Measurements from ENCODE around the gene CLBA1.

CLBA1 gene

GRCh38 chr14:104968541-104969401, 16.8 kb upstream of the CLBA1 start:
- no peak for DNase-seq (ENCODE audit: low read depth)

DNA sequence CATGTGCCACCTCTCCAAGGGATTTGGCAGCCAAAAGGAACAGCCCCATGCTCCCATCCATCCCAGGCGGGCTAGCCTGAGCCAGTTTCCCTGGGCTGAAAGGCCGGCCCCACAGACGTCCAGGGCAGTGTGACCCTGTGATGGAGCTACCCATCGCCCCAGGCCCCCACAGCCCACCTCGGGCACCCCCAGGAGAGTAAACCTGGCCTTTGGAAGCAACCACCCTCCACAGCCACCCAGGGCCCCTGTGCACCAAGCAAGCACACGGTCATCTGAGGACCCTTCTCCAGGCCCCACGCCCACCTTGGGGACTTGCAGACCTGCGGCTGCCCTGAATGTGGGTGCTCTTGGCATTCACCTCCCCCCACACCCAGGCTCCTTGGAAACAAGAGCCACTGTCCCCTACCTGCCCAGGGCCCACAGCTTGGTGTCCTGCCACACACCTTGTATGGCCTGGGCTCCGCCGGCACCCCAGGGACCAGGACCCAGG, 15.8 kb upstream of the CLBA1 start:
- DNase-seq (ENCODE audit: low read depth), result no peak

- peak; percentile 53 for DNase-seq (ENCODE audit: low read depth)
Measured at GRCh38 chr14:104970231-104971068, 15.1 kb upstream of the CLBA1 start.

- DNase-seq (ENCODE audit: low read depth), result no peak
Measured at GRCh38 chr14:104971447-104972240, 13.9 kb upstream of the CLBA1 start.

- no peak for DNase-seq (ENCODE audit: low read depth)
Measured at GRCh38 chr14:104972301-104973134, 13.1 kb upstream of the CLBA1 start.

DNA sequence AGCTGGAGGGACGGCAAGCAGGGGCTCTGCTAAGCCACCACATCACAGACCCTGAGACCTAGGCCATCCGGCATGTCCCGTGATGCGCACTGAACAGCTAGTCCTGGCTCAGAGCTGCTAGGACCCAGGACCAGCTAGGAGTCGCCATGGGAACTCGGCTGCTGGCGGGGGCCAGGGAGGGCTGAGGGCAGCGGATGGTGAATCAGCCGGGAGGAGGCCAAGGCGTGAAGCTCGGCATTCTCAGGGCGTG, 12.5 kb upstream of the CLBA1 start:
- no peak for DNase-seq (ENCODE audit: low read depth)

GRCh38 chr14:104973385-104974145, 12.0 kb upstream of the CLBA1 start:
- DNase-seq (ENCODE audit: low read depth), result peak; percentile 92

DNA sequence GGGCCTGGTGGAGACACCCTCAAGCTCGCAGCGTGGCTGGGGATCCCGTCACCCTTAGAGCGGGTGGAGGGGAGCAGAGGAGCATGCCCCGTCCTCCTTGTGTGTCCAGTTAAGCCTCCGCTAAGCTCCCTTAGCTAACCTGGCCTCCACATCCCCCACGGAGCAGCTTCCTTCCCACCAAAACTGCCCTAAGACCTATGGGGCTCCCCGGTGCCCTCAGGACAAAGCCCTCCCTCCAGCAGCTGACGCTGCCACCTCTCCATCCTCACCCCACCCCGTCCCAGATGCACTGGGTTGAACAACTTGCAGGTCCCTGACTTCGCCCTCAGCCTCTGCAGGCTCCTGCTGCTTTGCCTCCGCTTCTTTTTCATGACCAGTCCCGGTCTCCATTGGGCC, 11.4 kb upstream of the CLBA1 start:
- DNase-seq (ENCODE audit: low read depth), result no peak

GRCh38 chr14:104974665-104975390, 10.8 kb upstream of the CLBA1 start:
- no peak for DNase-seq (ENCODE audit: low read depth)

DNA sequence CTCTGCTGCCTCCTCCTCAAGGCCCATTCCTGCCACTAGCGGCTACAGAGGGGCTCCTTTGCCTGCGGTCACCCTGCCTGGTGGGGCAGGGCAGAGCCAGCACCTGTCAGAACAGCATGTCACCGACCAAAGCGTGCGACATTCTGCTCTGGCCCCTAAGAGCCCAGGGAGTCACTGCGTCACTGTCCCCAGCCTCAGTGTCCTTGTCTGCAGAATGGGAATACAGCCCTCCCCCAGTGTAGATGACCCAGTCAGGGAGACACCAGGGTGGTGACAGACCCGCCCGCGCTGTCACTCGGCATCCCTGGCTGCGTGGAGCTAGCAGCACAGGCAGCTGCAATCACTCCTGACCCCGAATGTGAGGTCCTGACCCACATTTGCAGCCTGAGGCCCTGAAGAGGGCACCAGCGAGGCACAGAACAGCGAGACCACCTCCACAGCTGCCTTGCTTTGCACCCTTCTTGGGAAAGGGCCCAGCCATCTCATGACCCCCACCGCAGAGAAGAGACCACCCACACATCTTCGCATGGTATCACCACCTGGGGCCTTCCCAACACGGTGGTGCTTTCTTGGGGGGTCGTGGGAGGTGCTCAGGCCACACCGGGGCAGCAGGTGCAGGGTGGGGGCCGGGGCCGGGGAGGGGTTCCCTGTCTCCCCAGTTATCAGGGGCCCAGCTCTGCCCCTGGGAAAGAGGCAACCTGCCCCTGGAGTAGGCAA, 9.9 kb upstream of the CLBA1 start:
- no peak for DNase-seq (ENCODE audit: low read depth)

GRCh38 chr14:104976198-104977007, 9.2 kb upstream of the CLBA1 start:
- peak; percentile 51 for DNase-seq (ENCODE audit: low read depth)

DNA sequence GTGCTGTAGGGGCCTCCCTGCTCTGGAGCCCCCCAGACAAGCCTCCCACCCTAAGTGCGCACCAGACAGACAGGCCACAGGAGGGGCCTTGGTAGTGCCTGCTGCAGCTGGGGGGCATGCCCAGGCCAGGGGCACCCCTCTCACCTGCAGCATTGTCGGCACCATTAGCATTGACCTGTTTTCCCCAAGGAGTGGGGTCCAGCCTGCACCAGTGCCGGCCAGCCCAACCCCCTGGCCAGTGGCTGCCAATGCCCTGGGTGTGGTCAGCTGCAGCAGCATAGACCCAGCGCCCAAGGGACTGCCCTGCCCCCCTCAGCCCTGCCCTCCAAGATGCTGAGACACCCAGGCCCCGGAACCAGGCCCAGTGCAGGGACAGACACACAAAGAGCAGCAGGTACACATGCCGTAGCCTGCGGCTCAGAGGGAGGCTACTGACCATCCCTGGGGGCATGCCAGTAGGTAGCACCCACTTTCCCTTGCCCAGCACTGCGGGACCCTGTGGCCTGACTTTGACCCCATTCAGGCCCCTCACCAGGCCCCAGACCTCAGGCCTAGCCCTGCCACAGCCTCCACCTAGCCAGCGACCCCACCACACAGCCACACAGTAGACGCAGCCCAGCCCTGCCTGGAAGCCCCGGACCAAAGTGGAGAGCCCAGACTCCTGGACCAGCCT, 8.4 kb upstream of the CLBA1 start:
- DNase-seq (ENCODE audit: low read depth), result no peak

DNA sequence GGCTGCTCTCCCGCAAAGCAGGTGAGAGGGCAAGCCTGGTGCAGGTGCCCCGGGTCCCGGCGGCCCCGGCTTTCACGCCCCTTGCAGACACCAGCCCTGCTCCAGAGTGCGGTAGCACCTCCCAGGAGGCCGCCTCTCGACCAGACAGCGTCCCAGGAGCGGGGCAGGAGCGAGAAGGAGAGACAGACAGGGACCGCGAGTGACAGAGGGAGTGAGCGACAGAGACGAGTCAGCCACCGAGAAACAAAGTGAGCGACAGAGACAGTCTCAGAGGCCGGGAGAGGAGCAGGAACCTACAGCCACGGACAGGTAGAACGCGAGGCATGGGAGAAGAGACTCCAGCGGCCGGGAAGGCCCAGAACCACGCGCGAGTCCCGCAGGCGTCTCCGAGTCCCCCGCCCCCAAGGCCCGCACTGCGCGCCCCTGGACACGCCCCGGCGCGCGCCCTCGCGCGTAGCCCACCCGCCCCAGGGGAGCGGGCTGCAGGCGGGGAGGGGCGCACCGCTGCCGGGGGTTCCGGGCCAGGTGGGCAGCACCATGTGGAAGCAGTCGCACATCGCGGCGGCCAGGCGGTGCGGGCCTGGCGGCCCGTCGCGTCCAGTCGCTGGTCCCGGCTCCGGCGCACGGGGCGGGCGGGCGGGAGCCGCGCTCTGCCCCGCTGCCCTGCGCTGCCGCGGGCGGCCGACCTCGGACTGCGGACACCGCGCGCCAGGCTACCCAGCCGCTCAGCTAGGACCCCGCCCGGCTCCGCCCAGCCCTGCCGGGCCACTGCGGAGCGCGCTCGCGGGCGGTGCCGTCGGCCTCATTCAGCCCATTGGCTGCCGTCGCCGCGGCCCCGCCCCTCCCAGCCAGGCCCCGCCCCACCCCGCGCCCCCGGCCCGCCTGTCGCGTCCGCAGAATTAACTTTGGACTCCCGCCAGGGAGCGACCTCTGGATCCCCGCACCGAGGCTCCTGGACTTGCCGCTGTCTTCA, 7.6 kb upstream of the CLBA1 start, which contains the start of gene AHNAK2:
Gene AHNAK2, minus strand, starts transcription at position 694 of the 973 bp plus-strand sequence. Its CDS starts 137 bp downstream, at position 557.
- DNase-seq (ENCODE audit: low read depth), result no peak

- no peak for DNase-seq (ENCODE audit: low read depth)
Measured at GRCh38 chr14:104978746-104979691, 6.6 kb upstream of the CLBA1 start.
